ENCODE data around the gene SHLD2.
"Not testable (repeated sequence)": the region's sequence is repeated elsewhere in the genome, so short reads cannot be mapped to it uniquely, and the experiment has no call there.

SHLD2 gene

DNA sequence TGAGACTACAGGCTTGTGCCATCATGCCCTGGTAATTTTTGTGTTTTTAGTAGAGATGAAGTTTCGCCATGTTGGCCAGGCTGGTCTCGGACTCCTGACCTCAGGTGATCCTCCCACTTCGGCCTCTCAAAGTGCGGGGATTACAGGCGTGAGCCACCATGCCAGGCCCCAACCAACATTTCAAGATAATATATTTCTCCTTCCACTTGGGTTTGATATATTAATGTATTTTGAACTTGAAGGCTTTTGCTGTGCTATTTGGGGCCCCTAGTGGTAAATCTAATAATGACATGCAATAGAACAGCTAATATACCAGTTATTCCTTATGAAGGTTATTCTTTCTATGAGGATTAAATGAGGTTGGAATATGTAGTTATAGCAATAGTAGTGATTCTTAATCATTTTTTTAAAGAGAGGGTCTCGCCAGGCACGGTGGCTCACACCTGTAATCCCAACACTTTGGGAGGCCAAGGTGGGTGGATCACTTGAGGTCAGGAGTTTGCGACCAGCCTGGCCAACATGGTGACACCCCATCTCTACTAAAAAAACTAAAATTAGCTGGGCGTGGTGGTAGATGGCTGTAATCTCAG is 54.1 kb downstream of the SHLD2 start:
- not testable (repeated sequence) for DNase-seq

DNA sequence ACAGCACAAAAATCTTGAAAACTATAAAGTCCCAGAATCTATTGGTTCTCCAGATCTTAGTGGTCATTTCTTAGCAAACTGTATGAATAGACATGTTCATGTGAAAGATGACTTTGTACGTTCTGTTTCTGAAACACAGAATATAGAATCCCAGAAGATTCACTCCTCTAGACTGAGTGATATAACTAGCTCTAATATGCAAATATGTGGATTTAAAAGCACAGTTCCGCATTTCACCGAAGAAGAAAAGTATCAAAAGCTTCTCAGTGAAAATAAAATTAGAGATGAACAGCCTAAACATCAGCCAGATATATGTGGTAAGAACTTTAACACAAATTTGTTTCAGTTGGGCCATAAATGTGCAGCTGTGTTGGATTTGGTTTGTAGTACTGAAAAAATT is 56.5 kb downstream of the SHLD2 start:
- DNase-seq = not testable (repeated sequence)

DNA sequence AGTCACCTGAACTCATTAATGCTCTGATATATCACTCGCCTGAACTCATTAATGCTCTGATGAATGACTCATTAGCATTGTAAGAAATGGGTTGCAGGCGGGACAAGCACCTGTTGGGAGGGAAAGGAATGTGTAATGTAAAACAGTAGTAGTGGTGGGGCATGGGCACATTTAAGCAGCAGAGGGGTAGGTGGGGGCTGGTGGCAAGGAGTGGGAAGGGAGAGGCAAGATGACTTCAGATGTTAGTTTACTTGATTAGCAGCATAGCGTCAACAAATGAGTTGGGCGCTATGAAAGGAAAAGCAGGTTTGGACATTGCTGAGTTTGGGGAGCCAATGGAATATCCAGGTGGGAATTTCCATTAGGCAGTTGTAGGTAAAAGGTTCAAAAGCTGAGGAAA is 61.8 kb downstream of the SHLD2 start:
- not testable (repeated sequence) for DNase-seq

DNA sequence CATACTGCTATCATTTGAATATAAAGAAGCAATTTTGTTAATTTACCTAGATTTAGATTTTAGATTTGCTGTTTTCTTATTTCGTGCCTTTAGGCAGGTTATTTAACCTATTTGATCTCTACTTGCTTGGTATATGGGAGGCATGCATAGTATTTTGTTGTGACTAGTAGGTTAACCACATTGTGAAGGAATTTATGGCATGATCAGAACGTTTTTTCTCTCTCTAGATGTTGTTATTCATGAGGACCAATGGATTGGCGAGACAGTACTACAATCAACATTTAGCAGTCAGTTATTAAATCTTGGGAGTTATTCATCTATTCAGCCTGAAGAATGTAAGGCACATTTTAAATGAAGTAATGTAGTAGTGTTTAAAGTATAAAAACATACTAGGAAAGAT is 62.8 kb downstream of the SHLD2 start:
- not testable (repeated sequence) for DNase-seq

DNA sequence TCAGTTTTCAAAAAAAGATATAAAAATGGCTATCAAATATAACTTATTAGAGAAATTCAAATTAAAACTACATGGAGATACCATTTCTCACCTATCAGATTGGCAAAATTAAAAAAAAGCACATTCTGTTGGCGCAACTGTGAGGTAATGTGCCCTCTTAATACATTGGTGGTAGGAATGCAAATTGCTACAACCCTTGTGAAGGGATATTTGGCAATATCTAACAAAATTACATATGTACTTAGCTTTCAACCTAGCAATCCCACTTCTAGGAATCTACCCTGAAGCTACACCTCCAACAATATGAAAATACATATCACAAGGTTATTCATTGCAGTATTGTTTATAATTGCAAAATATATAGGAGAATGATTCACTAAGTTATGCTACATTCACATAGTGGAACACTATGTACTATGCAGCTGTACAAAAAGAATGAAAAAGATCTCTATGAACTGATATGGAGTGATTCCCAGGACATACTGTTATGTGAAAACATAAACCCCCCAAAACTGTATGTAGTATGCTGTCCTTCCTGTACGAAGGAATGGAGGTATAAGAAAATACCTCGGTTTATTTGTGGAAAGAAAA is 67.8 kb downstream of the SHLD2 start:
- not testable (repeated sequence) for DNase-seq

DNA sequence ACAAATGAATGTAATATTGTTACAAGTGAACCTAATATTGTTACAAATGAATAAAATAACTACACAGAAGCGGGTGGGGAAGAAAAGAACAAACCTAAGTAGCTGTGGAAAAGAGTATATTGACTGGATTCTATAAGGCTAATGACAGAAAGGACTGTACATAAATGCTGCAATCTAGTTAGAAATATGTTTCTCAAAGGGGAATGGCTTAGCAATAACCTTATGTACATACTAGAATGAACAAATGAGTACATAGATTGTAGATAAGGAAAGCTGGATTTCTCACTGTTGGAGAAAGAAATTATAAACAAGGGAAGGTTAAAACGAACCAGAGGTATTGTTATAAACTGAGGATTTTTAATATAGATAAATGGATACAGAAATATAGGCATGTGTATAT is 68.4 kb downstream of the SHLD2 start:
- not testable (repeated sequence) for DNase-seq

DNA sequence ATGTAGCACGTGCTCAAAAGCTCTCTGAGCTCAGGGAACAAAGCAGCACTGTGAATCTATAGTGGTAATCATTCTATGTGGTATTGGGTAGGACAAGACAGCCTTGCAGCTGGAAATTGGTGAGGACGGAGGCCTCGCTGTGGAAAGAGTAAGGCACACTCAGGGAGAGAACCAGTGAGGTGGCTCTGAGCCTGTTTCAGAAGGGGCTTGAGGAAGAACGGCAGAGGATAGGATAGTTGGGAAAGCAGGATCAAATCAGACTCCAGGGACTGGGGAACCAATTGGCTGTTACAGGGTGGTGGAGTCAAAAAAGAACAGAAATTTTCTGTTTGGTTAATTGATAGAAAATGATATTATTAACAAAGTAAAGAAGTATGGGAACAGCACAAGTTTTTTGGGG is 74.9 kb downstream of the SHLD2 start:
- not testable (repeated sequence) for DNase-seq

GRCh38 chr10:87170705-87171104 is 75.7 kb downstream of the SHLD2 start:
- not testable (repeated sequence) for DNase-seq

DNA sequence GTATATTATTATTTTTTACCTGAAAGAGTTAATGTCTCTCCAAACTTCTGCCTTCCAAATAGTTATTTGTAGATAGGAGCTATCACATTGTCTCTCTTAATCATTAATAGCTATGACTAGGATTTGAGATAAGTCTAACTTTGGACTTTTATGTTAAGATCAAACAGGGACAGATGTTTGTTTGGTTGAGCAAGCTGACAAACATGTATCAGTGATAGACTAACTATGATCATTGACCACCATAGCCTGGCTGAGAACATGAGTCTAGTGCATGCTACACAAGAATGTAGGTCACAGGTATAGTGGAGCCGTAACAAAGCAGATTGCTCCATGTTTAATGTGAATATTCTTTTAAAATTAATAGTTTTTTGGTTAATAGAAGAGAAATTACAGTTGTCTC is 76.7 kb downstream of the SHLD2 start:
- not testable (repeated sequence) for DNase-seq

DNA sequence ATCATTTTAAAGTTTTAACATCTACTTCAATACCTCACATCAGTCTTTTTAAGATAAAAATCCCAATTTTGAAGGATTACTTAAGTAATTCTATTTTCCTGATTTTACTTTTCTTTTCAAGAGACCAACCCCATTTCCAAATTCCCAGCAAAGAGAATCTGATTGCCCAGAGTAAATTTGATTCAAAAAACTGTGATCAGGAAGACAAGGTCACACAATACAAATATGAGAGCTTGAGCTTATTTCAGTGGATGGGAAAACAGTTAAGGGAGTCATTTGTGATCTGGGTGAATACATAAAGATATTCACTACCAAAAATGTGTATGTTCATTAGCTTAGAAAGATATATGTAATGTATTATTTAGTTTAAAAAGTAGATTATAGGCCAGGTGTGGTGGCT is 77.2 kb downstream of the SHLD2 start:
- DNase-seq = not testable (repeated sequence)

- not testable (repeated sequence) for DNase-seq
These were observed 82.6 kb downstream of the SHLD2 start for GRCh38 chr10:87177587-87177986.

DNA sequence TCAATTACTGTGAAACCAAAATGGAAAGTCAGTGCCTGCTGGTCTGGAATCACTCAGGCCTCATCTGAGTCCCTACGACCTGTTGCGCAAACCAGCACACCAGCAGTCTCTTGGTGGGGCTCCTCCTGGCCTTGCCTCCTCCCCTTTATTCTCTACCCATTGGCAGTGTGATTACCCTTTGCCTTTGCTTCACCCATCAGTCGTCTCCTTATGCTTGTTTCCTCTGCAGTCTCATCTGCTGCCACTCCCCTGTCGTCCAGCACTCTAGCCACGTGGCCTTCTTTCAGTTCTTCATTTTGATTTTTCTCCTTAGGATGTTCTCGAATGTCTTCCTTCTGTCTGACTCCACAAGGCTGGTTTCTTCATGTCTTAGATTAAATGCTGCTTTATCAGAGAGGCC is 89.4 kb downstream of the SHLD2 start:
- not testable (repeated sequence) for DNase-seq

- DNase-seq = not testable (repeated sequence)
These were observed 91.0 kb downstream of the SHLD2 start for GRCh38 chr10:87186016-87186415.

DNA sequence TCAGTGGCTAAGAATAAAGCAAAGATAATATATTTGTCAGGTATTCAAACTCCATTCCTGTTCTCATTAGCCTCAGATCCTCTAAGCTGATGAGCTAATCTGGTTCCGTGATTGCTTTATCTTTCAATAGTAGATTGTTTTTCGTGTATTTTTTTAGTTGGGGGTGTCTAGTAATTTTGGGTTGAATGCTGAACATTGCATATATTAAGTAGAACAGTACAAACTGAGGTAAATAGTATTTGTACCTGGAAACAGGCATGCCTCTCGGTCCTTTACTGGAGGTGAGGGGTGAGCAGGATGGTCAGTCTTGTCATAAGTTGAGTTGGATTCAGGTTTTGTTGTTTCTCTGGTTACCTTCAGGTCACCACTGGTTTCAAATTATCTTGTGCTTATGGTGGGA is 92.6 kb downstream of the SHLD2 start:
- not testable (repeated sequence) for DNase-seq

- DNase-seq = not testable (repeated sequence)
These were observed 96.8 kb downstream of the SHLD2 start for GRCh38 chr10:87191841-87192240.

GRCh38 chr10:87200924-87201323 is 105.9 kb downstream of the SHLD2 start:
- DNase-seq = not testable (repeated sequence)

DNA sequence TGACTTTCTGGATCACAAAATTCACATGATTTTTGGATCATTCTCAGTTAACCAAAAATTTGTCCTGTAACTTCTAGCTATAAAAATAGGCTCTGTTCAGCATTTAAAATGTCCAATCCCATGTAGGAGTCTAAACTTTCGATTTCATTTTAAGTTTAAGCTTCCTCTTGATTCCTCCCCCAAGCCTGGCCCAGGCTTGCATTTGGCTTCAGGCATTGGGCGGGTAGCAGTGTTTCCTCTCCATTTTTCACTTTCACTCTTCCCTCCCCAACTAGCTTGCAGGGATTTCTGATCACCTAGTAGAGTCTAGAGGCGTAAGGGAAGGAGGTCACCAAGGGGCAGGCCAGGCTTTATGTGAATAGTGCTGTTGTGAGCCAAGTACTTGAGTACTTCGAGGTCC is 109.8 kb downstream of the SHLD2 start:
- not testable (repeated sequence) for DNase-seq

GRCh38 chr10:87206922-87207321 is 111.9 kb downstream of the SHLD2 start:
- not testable (repeated sequence) for DNase-seq

GRCh38 chr10:87210309-87210708 is 115.3 kb downstream of the SHLD2 start:
- DNase-seq = not testable (repeated sequence)

DNA sequence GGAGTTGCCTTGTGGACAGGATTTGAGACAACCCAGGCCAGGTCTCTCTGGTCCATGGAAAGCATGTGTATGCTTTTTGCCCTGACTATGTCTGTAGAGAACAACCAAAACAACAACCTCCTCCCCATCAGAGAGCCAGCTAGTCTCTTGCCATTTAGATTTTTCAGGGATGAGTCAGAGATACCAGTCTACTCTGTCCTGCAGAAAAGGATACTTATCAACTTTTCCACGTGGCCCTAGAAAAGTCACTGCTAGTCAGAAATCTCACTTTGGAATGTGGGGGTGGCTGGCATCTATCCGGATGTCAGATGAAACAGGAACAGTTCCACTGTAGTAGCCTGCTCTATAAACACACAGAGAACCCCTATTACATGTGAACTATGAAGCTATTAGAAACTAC is 116.8 kb downstream of the SHLD2 start:
- DNase-seq = not testable (repeated sequence)

GRCh38 chr10:87213150-87213765 is 118.3 kb downstream of the SHLD2 start:
- DNase-seq = not testable (repeated sequence)

- DNase-seq = not testable (repeated sequence)
These were observed 118.8 kb downstream of the SHLD2 start for GRCh38 chr10:87213806-87214205.

GRCh38 chr10:87216120-87216519 is 121.1 kb downstream of the SHLD2 start:
- not testable (repeated sequence) for DNase-seq

DNA sequence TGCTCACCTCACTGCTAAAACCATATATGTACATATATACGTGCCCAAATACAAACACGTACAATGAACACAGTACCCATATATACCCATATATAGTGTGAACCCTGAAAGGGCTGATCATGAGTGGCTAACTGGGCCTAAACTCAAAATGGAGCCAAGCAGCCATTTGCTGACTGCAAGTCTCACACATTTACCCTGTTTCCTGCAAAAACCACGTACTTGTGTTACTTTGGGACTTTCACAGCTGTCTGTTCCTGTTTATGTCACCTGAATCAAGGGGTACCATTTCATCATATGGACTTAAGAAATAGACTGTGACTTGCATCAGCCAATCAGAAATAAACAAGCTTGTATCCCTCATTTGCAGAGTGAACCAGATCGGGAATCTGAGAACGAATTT is 124.4 kb downstream of the SHLD2 start:
- DNase-seq = not testable (repeated sequence)

Measured in NCI-H1417 treated with DMSO at 0.1 percent for 48 hours (cell line).